ENCODE data around the gene SLC25A14.
"Not testable (repeated sequence)": the region's sequence is repeated elsewhere in the genome, so short reads cannot be mapped to it uniquely, and the experiment has no call there.

The SLC25A14 gene, protein sequence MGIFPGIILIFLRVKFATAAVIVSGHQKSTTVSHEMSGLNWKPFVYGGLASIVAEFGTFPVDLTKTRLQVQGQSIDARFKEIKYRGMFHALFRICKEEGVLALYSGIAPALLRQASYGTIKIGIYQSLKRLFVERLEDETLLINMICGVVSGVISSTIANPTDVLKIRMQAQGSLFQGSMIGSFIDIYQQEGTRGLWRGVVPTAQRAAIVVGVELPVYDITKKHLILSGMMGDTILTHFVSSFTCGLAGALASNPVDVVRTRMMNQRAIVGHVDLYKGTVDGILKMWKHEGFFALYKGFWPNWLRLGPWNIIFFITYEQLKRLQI

DNA sequence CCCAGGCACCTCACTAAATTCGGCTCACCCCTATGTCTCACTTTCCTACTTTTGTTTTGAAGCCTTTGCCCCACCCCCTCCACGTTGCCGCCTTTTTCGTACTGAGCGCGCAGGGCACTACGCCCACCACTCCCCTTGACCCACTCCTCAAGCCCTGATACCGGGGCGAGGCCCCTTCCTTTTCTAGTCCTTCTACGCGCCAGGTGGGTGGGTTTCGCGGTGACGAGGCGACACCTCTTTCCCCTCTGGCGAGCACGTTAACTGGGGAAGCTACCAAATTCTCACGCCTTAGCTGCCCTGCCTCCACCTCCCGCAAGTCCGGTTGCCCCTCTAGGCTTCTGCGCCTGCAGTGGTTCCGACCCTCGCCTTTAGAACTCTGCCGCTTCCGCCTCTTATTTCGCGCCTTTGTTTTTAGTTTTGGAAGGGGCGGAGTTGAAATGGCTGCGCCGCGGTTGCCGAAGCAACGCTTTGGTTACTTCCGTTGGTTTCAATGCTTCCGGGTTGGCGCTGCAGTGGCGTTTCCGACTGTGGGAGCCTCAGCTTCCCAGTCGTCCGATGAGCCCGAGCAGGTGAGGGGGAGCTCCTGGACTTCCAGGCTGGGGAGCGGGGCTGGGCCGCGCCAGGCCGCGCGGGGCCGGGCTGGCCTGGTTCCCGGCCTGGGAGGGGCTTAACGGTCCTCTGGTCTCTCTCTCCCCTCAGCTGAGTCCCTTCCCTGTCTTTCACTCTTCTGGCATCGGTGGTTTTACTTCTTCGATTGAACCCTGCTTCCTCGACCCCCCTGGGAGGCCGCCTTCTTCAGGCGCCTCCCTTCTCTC, at the start of gene SLC25A14:
Gene SLC25A14, plus strand, starts transcription at position 512 of the 815 bp plus-strand sequence. CDS start 360 bp downstream, outside the sequence.
- Histone ChIP-seq H3K9me3 (ENCODE audit: control insufficient read depth in 1 of 2, low read length in 2 of 2) (no peaks in the 10 kb centered on the region), H3K4me3 (ENCODE audit: low read depth in 1 of 2, low read length in 2 of 2) (peak within 1 kb of the TSS; percentile 81 to 98), H3K27me3 (ENCODE audit: low read depth, low read length) (no peaks in the 10 kb centered on the region), H3K27ac (ENCODE audit: low read length) (no peak within 1 kb of the TSS), H3K36me3 (ENCODE audit: control insufficient read depth in 1 of 2, insufficient read depth in 2 of 2, low read length in 2 of 2) (no peaks in the 10 kb centered on the region), H3K4me1 (ENCODE audit: control insufficient read depth in 1 of 2, insufficient read depth in 2 of 2, low read length in 2 of 2) (no peaks in the 10 kb centered on the region)

DNA sequence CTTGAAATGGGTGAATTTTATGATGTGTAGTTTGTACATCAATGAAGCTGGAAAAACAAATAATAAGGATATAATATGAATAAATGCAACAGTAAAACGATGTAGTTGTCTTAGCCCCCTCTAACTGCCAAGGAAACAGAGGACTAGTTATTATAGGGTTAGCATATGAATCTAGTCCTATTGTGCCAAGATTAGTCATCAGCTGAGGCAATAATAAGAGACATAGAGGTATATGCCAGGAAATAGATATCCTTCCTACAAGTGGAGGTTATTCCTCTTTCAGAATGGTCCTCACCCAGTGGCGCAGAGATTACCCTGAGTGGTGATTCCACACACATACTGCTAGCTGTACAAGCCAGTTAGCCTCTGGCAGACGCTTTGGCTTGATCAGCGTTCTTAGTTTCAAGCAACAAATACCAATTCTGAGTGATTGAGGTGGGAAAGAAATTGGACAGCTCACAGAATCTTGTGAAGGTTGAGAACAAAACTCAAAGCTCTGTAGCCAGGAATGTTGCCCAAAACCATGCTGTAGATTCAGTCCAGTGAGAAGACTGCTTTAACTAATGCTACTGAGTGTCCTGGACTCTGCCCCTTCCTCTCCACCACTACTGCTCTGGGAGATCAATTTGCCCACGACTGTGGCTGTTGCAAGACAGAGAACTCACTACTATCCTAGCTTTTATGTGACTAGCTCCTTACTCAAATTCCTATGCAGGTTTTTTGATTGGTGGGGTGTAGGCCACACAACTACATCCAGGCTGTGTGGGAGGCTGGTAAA, 44.0 kb upstream of the SLC25A14 start:
- Histone ChIP-seq H3K4me1 (ENCODE audit: control insufficient read depth in 1 of 2, insufficient read depth in 2 of 2, low read length in 2 of 2) (no peaks in the 10 kb centered on the region), H3K27me3 (ENCODE audit: low read depth, low read length) (no peaks in the 10 kb centered on the region), H3K36me3 (ENCODE audit: control insufficient read depth in 1 of 2, insufficient read depth in 2 of 2, low read length in 2 of 2) (no peaks in the 10 kb centered on the region), H3K27ac (ENCODE audit: low read length) (no peak overlapping the region), H3K4me3 (ENCODE audit: low read depth in 1 of 2, low read length in 2 of 2) (no peak overlapping the region), H3K9me3 (ENCODE audit: control insufficient read depth in 1 of 2, low read length in 2 of 2) (no peaks in the 10 kb centered on the region)

DNA sequence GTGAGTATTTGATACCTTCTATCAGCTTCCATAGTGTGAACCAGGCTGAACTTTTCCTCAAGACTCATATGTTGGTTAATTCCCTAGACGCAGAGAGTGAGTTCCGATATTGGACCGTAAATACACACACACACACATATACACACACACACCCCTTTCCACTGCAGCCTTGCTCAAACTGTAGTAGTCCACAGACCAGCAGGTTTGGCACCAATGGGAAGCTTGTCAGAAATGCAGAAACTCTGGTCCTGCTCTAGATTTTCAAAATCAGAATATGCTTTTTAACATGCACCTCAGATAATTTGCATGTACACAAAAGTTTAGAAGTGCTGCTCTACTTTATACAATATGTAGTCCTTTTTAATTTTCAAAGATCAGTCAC, 43.4 kb upstream of the SLC25A14 start:
- H3K4me3 ChIP-seq (ENCODE audit: low read depth in 1 of 2, low read length in 2 of 2), result no peak overlapping the region

DNA sequence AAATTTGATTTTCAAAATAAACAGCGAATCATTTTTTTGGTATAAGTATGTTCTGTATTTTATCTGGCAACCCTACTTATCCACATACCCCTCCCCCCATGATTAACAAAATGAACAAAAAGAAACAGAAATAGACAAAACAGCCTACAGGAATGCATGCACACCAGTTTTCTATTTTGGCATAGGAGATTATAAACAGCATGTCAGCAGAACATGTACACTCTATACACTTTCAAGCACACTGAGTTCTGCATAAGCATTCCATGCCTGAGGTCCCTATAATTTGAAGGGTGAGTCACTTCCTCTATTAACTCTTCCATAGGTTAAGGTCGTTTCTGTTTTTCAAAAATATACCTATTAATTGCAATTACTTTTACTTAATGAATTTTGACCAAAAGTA, 43.0 kb upstream of the SLC25A14 start:
- H3K27ac ChIP-seq (ENCODE audit: low read length), result no peak overlapping the region
- H3K27me3 ChIP-seq (ENCODE audit: low read depth, low read length), result no peaks in the 10 kb centered on the region
- H3K4me1 ChIP-seq (ENCODE audit: control insufficient read depth in 1 of 2, insufficient read depth in 2 of 2, low read length in 2 of 2), result no peaks in the 10 kb centered on the region
- H3K4me3 ChIP-seq (ENCODE audit: low read depth in 1 of 2, low read length in 2 of 2), result no peak overlapping the region
- no peaks in the 10 kb centered on the region for H3K36me3 ChIP-seq (ENCODE audit: control insufficient read depth in 1 of 2, insufficient read depth in 2 of 2, low read length in 2 of 2)
- no peaks in the 10 kb centered on the region for H3K9me3 ChIP-seq (ENCODE audit: control insufficient read depth in 1 of 2, low read length in 2 of 2)

More for the DNA sequence above, 43.4 kb upstream of the SLC25A14 start:
- H3K27ac ChIP-seq (ENCODE audit: low read length), result no peak overlapping the region
- no peaks in the 10 kb centered on the region for H3K4me1 ChIP-seq (ENCODE audit: control insufficient read depth in 1 of 2, insufficient read depth in 2 of 2, low read length in 2 of 2)
- no peaks in the 10 kb centered on the region for H3K27me3 ChIP-seq (ENCODE audit: low read depth, low read length)
- H3K36me3 ChIP-seq (ENCODE audit: control insufficient read depth in 1 of 2, insufficient read depth in 2 of 2, low read length in 2 of 2), result no peaks in the 10 kb centered on the region
- H3K9me3 ChIP-seq (ENCODE audit: control insufficient read depth in 1 of 2, low read length in 2 of 2), result no peaks in the 10 kb centered on the region

DNA sequence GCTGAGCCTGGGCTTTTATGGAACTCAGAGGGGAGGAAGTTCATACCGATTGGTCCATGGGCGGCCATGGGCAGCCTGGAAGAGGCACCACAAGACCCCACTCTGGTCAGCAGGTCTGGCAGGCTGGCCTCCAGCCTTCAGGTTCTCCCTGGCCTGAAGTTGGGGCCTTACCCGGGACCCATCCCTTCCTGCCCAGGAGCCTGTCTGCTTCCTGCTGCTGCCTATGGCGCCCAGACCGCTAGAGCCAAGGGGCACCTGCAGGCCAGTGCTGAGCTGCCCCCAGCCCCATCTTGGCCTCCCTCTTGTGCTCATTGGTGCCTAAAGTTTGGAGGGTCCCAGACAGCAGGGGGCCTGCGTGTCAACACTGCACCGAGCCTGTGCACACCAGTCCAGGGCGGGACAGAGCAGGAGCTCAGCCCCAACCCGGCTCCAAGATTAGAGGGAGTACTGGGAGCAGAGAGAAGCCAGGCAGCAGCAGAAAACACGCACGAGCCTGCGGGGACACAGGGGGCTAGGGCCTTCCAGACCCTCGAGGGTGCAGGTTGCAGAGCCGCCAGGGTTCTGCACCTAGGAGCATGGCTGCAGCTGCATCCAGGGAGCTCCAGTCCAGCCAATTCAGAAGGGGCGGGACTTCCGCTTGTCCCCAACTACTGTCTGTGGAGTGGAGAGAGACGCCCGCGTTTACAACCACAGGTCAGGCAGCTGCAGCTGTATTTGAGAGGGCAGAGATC, 40.3 kb upstream of the SLC25A14 start:
- Histone ChIP-seq H3K4me3 (ENCODE audit: low read depth in 1 of 2, low read length in 2 of 2) (no peak overlapping the region), H3K27ac (ENCODE audit: low read length) (no peak overlapping the region), H3K4me1 (ENCODE audit: control insufficient read depth in 1 of 2, insufficient read depth in 2 of 2, low read length in 2 of 2) (no peaks in the 10 kb centered on the region), H3K9me3 (ENCODE audit: control insufficient read depth in 1 of 2, low read length in 2 of 2) (no peaks in the 10 kb centered on the region), H3K27me3 (ENCODE audit: low read depth, low read length) (no peaks in the 10 kb centered on the region), H3K36me3 (ENCODE audit: control insufficient read depth in 1 of 2, insufficient read depth in 2 of 2, low read length in 2 of 2) (no peaks in the 10 kb centered on the region)

DNA sequence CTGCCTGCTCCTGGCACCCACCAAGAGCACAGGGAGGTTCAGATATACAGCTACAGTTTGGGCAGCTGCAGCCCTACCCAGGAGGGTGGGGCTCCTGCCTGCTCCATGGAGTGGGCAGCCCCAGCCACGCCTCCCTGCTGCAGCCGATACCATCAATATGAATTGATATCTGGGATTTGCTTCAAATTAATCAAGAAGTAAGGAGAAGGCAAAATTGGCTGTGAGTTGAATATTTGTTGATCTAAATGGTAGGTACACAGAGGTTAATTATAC, 39.8 kb upstream of the SLC25A14 start:
- no peaks in the 10 kb centered on the region for H3K4me1 ChIP-seq (ENCODE audit: control insufficient read depth in 1 of 2, insufficient read depth in 2 of 2, low read length in 2 of 2)
- no peak overlapping the region for H3K4me3 ChIP-seq (ENCODE audit: low read depth in 1 of 2, low read length in 2 of 2)
- H3K27me3 ChIP-seq (ENCODE audit: low read depth, low read length), result no peaks in the 10 kb centered on the region
- H3K36me3 ChIP-seq (ENCODE audit: control insufficient read depth in 1 of 2, insufficient read depth in 2 of 2, low read length in 2 of 2), result no peaks in the 10 kb centered on the region
- no peaks in the 10 kb centered on the region for H3K9me3 ChIP-seq (ENCODE audit: control insufficient read depth in 1 of 2, low read length in 2 of 2)
- H3K27ac ChIP-seq (ENCODE audit: low read length), result no peak overlapping the region

DNA sequence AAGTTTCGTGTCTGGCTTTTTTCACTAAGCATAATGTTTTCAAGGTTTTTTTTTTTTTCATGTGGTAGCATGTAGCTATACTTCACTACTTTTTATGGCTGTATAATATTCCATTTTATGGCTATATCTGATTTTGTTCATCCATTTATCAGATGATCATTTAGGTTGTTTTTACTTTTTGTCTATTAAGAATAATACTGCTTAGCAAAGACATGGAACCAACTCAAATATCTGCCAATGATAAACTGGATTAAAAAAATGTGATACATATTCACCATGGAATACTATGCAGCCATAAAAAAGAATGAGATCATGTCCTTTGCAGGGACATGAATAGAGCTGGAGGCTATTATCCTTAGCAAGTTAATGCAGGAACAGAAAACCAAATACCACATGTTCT, 38.3 kb upstream of the SLC25A14 start:
- H3K27ac ChIP-seq (ENCODE audit: low read length), result no peak overlapping the region
- no peaks in the 10 kb centered on the region for H3K36me3 ChIP-seq (ENCODE audit: control insufficient read depth in 1 of 2, insufficient read depth in 2 of 2, low read length in 2 of 2)
- H3K9me3 ChIP-seq (ENCODE audit: control insufficient read depth in 1 of 2, low read length in 2 of 2), result no peaks in the 10 kb centered on the region
- H3K4me3 ChIP-seq (ENCODE audit: low read depth in 1 of 2, low read length in 2 of 2), result no peak overlapping the region
- H3K27me3 ChIP-seq (ENCODE audit: low read depth, low read length), result no peaks in the 10 kb centered on the region
- H3K4me1 ChIP-seq (ENCODE audit: control insufficient read depth in 1 of 2, insufficient read depth in 2 of 2, low read length in 2 of 2), result no peaks in the 10 kb centered on the region

DNA sequence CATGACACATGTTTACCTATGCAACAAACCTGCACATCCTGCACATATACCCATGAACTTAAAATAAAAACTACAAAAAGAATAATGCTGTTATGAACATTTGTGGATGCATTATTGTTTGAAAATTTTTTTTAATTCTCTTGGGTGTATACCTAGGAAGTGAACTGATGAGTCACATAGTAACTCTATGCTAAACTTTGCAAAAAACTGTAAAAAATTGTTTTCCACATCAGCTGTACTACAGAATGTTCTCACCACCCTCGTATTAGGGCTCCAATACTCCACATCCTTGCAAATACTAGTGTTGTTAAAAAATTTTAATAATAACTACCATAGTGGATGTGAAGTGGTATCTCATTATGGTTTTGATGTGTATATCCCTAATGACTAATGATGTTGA, 37.7 kb upstream of the SLC25A14 start:
- Histone ChIP-seq H3K9me3 (ENCODE audit: control insufficient read depth in 1 of 2, low read length in 2 of 2) (no peaks in the 10 kb centered on the region), H3K27ac (ENCODE audit: low read length) (no peak overlapping the region), H3K4me1 (ENCODE audit: control insufficient read depth in 1 of 2, insufficient read depth in 2 of 2, low read length in 2 of 2) (no peaks in the 10 kb centered on the region), H3K27me3 (ENCODE audit: low read depth, low read length) (no peaks in the 10 kb centered on the region), H3K36me3 (ENCODE audit: control insufficient read depth in 1 of 2, insufficient read depth in 2 of 2, low read length in 2 of 2) (no peaks in the 10 kb centered on the region), H3K4me3 (ENCODE audit: low read depth in 1 of 2, low read length in 2 of 2) (no peak overlapping the region)

DNA sequence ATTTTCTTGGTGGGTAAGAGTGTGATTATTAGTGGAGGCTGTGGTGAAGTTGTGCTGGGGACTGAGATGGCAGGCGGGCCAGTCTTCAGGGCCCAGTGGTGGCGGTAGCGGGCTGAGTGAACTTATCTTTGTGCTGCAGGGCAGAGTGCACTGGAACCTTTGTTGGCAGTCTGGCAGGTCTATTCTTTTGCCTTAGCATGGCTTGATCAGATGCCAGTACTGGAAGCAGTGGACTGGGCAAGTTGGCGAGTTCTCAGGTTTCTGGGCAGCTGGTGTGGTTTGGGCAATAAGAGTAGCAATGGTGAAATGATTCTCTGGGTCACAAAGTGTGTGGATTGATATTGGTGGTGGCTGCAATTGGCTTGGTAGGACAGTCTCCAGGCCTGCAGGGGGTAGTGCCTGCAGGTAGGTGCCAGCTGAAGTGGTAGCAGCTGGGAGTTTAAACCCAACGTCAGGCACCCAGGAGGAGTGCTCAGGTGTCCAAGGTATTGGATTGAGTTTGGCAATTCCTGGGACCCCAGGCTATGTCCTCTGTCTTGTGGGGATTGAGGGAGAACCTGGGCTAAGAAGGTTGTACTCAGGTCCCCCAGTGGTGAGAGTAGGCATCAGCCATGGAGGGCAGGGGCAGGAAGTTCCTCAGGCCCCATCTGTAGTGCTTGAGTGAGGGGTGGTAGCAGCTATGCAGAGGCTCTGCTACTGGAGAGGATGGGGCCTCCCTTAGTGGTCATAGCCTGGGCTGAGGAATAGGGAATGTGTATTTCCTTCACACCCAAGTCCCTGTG, 34.9 kb upstream of the SLC25A14 start:
- H3K36me3 ChIP-seq (ENCODE audit: control insufficient read depth in 1 of 2, insufficient read depth in 2 of 2, low read length in 2 of 2), result no peaks in the 10 kb centered on the region

DNA sequence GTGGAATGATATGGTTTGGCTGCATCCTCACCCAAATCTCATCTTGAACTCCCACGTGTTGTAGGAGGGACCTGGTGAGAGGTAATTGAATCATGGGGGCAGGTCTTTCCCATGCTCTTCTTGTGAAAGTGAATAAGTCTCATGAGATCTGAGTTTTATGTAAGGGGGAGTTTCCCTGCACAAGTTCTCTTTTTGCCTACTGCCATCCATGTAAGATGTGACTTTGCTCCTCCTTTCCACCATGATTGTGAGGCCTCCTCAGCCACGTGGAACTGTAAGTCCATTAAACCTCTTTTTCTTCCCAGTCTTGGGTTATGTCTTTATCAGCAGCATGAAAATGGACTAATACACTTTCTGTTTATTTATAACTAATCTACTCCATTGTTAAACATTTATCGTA, 19.8 kb upstream of the SLC25A14 start:
- not testable (repeated sequence) for H3K9me3 ChIP-seq (ENCODE audit: control insufficient read depth in 1 of 2, low read length in 2 of 2); H3K4me1 ChIP-seq (ENCODE audit: control insufficient read depth in 1 of 2, insufficient read depth in 2 of 2, low read length in 2 of 2); H3K27me3 ChIP-seq (ENCODE audit: low read depth, low read length); H3K27ac ChIP-seq (ENCODE audit: low read length); H3K4me3 ChIP-seq (ENCODE audit: low read depth in 1 of 2, low read length in 2 of 2); H3K36me3 ChIP-seq (ENCODE audit: control insufficient read depth in 1 of 2, insufficient read depth in 2 of 2, low read length in 2 of 2)

More for the DNA sequence above, 34.9 kb upstream of the SLC25A14 start:
- H3K27me3 ChIP-seq (ENCODE audit: low read depth, low read length), result no peaks in the 10 kb centered on the region
- no peaks in the 10 kb centered on the region for H3K4me1 ChIP-seq (ENCODE audit: control insufficient read depth in 1 of 2, insufficient read depth in 2 of 2, low read length in 2 of 2)
- H3K9me3 ChIP-seq (ENCODE audit: control insufficient read depth in 1 of 2, low read length in 2 of 2), result no peaks in the 10 kb centered on the region
- H3K27ac ChIP-seq (ENCODE audit: low read length), result no peak overlapping the region
- H3K4me3 ChIP-seq (ENCODE audit: low read depth in 1 of 2, low read length in 2 of 2), result no peak overlapping the region

Measured in muscle layer of duodenum (tissue), 2 donors.